ENCODE results near the gene ACD.

The ACD gene

GRCh38 chr16:67661886-67662652 lies 2.0 kb upstream of the ACD start:
- no peak for DNase-seq (ENCODE audit: low read depth)

GRCh38 chr16:67661101-67661761 lies 1.2 kb upstream of the ACD start:
- no peak for DNase-seq (ENCODE audit: low read depth)

- DNase-seq (ENCODE audit: low read depth), result peak; percentile 89
Observed at GRCh38 chr16:67660564-67661028, 536 bp upstream of the ACD start, which contains the start of gene PARD6A. PARD6A (plus strand) TSS chr16:67660960; CDS start chr16:67661039, 79 bp downstream.

- no peak for DNase-seq (ENCODE audit: low read depth)
Observed at GRCh38 chr16:67658849-67659674, 998 bp downstream of the ACD start.

GRCh38 chr16:67657751-67658518 lies 2.1 kb downstream of the ACD start:
- DNase-seq (ENCODE audit: low read depth), result no peak

- no peak for DNase-seq (ENCODE audit: low read depth)
Observed at GRCh38 chr16:67657017-67657608, 2.9 kb downstream of the ACD start.

- no peak for DNase-seq (ENCODE audit: low read depth)
Observed at GRCh38 chr16:67656344-67657016, 3.6 kb downstream of the ACD start.

- DNase-seq (ENCODE audit: low read depth), result no peak
Observed at GRCh38 chr16:67655363-67655762, 4.7 kb downstream of the ACD start.

- no peak for DNase-seq (ENCODE audit: low read depth)
Observed at GRCh38 chr16:67654403-67654911, 5.6 kb downstream of the ACD start.

- no peak for DNase-seq (ENCODE audit: low read depth)
Observed at GRCh38 chr16:67653789-67654402, 6.2 kb downstream of the ACD start.

- DNase-seq (ENCODE audit: low read depth), result no peak
Observed at GRCh38 chr16:67653128-67653788, 6.8 kb downstream of the ACD start.

- no peak for DNase-seq (ENCODE audit: low read depth)
Observed at GRCh38 chr16:67652578-67653127, 7.4 kb downstream of the ACD start.

GRCh38 chr16:67651847-67652246 lies 8.2 kb downstream of the ACD start:
- no peak for DNase-seq (ENCODE audit: low read depth)

GRCh38 chr16:67651039-67651438 lies 9.0 kb downstream of the ACD start:
- DNase-seq (ENCODE audit: low read depth), result no peak

GRCh38 chr16:67650023-67650422 lies 10.0 kb downstream of the ACD start:
- no peak for DNase-seq (ENCODE audit: low read depth)

GRCh38 chr16:67649494-67649931 lies 10.5 kb downstream of the ACD start:
- DNase-seq (ENCODE audit: low read depth), result no peak

GRCh38 chr16:67648764-67649407 lies 11.2 kb downstream of the ACD start:
- no peak for DNase-seq (ENCODE audit: low read depth)

- no peak for DNase-seq (ENCODE audit: low read depth)
Observed at GRCh38 chr16:67648088-67648763, 11.8 kb downstream of the ACD start.

All from activated gamma-delta T cell treated with anti-CD3 and anti-CD28 coated beads, Interleukin-2, amount 50 U/mL, for 16 hours (primary cell).